Suprapubic skin (tissue), 4 donors: ENCODE measurements around the gene ALX3. TPM values are rescaled to one million over a fixed set of nuclear protein-coding genes. Genes with fewer than 3 reads are reported as not detected.

ENCODE experiments used
- DNase-seq, 2 donors: peaks; one replicate each; pipeline ENCODE4 v3.0.0-alpha.2; 2019; ENCODE audit warnings: low spot score in 2 of 2
- H3K27ac ChIP-seq: fragments of 200-600 bp; sonication (generic); one replicate; pipeline ENCODE4 v1.5.1; 2019
- H3K27me3 ChIP-seq: fragments of 200-600 bp; sonication (generic); one replicate; pipeline ENCODE4 v1.5.1; 2019
- H3K36me3 ChIP-seq: fragments of 200-600 bp; sonication (generic); one replicate; pipeline ENCODE4 v1.5.1; 2019
- H3K4me1 ChIP-seq: fragments of 200-600 bp; sonication (generic); one replicate; pipeline ENCODE4 v1.5.1; 2019
- H3K4me3 ChIP-seq: fragments of 200-600 bp; sonication (generic); one replicate; pipeline ENCODE4 v1.5.1; 2019; ENCODE audit warnings: mild to moderate bottlenecking
- H3K9me3 ChIP-seq: fragments of 200-600 bp; sonication (generic); one replicate; pipeline ENCODE4 v1.5.1; 2019
- CTCF ChIP-seq, 2 donors: fragments of 200-600 bp in 1 of 2; fragments of 450-650 bp in 1 of 2; sonication (generic) in 1 of 2; IDR thresholded peaks; one replicate each; pipeline ENCODE4 v1.5.1; 2016 to 2019; ENCODE audit warnings: antibody characterized with exemption in 2 of 2, mild to moderate bottlenecking in 1 of 2, moderate library complexity in 1 of 2
- EP300 ChIP-seq: sonication (generic); formaldehyde crosslinking; IDR thresholded peaks from one replicate; pipeline ENCODE4 v1.6.1; 2017; ENCODE audit warnings: antibody characterized with exemption
- POLR2A ChIP-seq, 2 donors: fragments of 450-650 bp; IDR thresholded peaks; one replicate each; pipeline ENCODE4 v1.6.1; 2017; ENCODE audit warnings: antibody characterized with exemption in 2 of 2, mild to moderate bottlenecking in 2 of 2, moderate library complexity in 2 of 2
- POLR2AphosphoS5 ChIP-seq, 3 donors: sonication (generic); formaldehyde crosslinking; IDR thresholded peaks; one replicate each; pipeline ENCODE4 v1.6.1; 2017; ENCODE audit warnings: antibody characterized with exemption in 3 of 3
- WGBS: methylation state at CpG from one replicate; pipeline ENCODE4 v1.1.5; 2018; 5-methylcytosine and 5-hydroxymethylcytosine counted together
- total RNA-seq, 4 donors: library from RNA; depleted of rRNA; stranded (reverse); fragments of >200 nt; gene quantifications; one replicate each; pipeline ENCODE4 v1.1.0, GENCODE V29; 2016

Gene ALX3
- total RNA-seq, 4 donors from 2014 or later, result 0.49 to 0.60 TPM; not detected in 2

DNA sequence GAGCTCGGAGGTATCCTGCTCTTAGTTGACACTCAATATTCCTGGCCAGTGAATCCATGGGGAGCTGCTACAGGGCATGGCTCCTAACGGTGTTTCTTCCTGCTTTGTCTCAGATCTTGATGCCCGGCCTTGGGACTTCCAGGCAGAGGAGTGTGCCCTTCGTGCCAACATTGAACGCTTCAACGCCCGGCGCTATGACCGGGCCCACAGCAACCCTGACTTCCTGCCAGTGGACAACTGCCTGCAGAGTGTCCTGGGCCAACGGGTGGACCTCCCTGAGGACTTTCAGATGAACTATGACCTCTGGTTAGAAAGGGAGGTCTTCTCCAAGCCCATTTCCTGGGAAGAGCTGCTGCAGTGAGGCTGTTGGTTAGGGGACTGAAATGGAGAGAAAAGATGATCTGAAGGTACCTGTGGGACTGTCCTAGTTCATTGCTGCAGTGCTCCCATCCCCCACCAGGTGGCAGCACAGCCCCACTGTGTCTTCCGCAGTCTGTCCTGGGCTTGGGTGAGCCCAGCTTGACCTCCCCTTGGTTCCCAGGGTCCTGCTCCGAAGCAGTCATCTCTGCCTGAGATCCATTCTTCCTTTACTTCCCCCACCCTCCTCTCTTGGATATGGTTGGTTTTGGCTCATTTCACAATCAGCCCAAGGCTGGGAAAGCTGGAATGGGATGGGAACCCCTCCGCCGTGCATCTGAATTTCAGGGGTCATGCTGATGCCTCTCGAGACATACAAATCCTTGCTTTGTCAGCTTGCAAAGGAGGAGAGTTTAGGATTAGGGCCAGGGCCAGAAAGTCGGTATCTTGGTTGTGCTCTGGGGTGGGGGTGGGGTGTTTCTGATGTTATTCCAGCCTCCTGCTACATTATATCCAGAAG lies 16.7 kb downstream of the ALX3 start:
- H3K27me3 ChIP-seq, result no peaks in the 10 kb centered on the region
- H3K4me1 ChIP-seq, result peaks cover 40% of the 10 kb centered on the region
- H3K36me3 ChIP-seq, result peaks cover 87% of the 10 kb centered on the region
- H3K4me3 ChIP-seq, result no peak overlapping the region
- no peaks in the 10 kb centered on the region for H3K9me3 ChIP-seq
- WGBS, result 67% methylated on average over 16 of the region's 16 CpGs
- DNase-seq, result peak in 1 of 2 donors; percentile 79
- H3K27ac ChIP-seq, result no peak overlapping the region
- TF ChIP-seq EP300 (no peak), CTCF (IDR thresholded peaks at IDR 0.05) (peak; percentile 68 to 95), POLR2A (IDR thresholded peaks at IDR 0.05) (no peak)

DNA sequence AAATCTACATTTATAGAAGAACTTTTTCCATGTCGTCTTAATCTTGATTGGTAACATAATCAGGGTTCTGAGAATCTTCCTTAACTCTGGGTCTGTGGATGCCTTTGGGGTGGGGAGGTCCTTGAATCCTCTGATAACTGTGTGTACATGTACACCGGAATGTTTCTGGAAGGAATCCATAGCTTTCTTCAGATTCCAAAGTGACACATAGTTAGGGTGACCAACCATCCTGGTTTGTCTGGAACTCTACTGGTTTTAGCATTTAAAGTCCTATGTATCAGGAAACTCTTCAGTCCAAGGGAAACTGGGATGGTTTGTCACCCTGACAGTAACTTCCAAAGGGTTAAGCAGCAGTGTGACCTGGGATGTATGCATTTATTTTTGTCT lies 19.2 kb downstream of the ALX3 start:
- H3K27me3 ChIP-seq, result no peaks in the 10 kb centered on the region
- 60% methylated on average over 2 of the region's 2 CpGs for WGBS

DNA sequence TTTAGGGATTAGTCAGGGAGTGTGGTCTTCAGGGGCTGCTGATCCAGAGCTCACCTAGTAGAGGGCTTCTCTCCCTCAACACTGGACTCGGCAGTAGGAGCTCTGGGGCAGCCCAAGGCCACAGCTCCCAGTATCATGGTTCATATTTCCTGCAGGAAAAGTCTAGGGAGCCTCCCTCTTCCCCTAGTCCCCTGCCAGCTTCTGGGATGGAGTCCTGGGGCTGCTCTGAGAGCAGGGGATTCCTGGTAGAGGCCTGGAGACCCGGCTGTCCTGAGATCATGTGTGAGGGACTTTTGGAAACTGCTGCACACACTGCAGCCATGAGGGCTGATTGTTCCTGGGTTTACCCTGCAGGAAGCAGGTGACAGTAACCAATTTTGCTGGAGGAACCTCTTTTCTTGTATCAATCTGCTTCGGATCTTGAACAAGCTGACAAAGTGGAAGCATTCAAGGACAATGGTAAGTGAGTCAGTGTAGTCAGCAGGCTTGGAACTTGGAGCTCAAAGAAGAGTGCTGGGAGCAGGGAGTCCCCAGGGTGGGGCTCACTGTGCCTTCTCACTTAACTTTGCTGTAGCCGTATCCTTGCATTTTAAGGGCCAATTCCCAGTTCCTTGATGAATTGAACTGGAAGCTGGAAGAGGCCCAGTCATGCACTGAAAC lies 19.7 kb downstream of the ALX3 start:
- no peaks in the 10 kb centered on the region for H3K27me3 ChIP-seq
- no peak overlapping the region for H3K4me3 ChIP-seq
- no peaks in the 10 kb centered on the region for H3K9me3 ChIP-seq
- H3K4me1 ChIP-seq, result peaks cover 15% of the 10 kb centered on the region
- H3K36me3 ChIP-seq, result peaks cover 99% of the 10 kb centered on the region
- DNase-seq, result no peak
- TF ChIP-seq CTCF (IDR thresholded peaks at IDR 0.05) (no peak), POLR2A (IDR thresholded peaks at IDR 0.05) (no peak), EP300 (no peak), POLR2AphosphoS5 (IDR thresholded peaks at IDR 0.05) (no peak)
- H3K27ac ChIP-seq, result no peak overlapping the region
- WGBS, result 52% methylated on average over 4 of the region's 4 CpGs

More for the DNA sequence above, 19.2 kb downstream of the ALX3 start:
- Histone ChIP-seq H3K4me3 (no peak overlapping the region), H3K9me3 (no peaks in the 10 kb centered on the region), H3K4me1 (peaks cover 19% of the 10 kb centered on the region), H3K27ac (no peak overlapping the region), H3K36me3 (peaks cover 99% of the 10 kb centered on the region)
- DNase-seq, result no peak
- TF ChIP-seq POLR2A (IDR thresholded peaks at IDR 0.05), result no peak
- no peak for TF ChIP-seq POLR2AphosphoS5 (IDR thresholded peaks at IDR 0.05)
- no peak for TF ChIP-seq EP300
- TF ChIP-seq CTCF (IDR thresholded peaks at IDR 0.05), result no peak

DNA sequence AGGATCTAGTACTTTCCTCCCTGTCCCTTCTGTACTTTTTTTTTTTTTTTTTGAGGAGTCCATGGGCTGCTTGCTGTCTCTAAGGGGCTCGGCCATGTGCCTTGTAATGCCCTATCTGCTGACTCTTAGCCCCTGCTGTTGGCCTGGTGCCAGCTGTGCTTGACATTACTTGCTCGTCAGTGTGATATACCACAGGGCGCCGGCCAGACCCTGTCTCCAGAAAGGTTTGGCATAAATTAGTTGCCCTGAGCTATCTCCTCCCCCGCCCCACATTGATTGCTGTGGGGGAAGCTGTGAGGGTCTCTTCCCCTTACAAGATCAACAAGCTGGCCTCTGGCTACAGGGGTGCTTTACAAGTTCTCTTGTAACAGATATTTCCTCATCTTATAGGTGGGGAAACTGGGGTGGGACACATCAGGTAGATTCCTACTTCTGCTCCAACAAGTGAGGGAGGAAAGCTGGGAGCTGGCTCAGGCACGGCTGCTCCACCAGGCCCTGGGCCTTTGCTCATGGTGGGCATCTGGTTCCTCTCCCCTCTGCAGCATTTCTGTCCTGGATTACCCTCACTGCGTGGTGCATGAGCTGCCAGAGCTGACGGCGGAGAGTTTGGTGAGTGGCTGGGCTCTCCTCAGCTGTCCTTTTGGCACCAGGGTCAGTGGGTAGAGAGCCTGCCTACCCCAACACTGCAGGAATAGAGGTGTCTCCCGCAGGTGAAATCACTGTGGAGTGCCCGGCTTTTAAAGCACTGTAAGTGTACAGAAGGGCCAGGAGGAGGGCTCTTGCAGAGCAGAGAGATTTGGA lies 20.5 kb downstream of the ALX3 start:
- no peaks in the 10 kb centered on the region for H3K9me3 ChIP-seq
- TF ChIP-seq POLR2AphosphoS5 (IDR thresholded peaks at IDR 0.05), result no peak
- TF ChIP-seq POLR2A (IDR thresholded peaks at IDR 0.05), result no peak
- TF ChIP-seq EP300, result no peak
- TF ChIP-seq CTCF (IDR thresholded peaks at IDR 0.05), result no peak
- H3K36me3 ChIP-seq, result peaks cover 100% of the 10 kb centered on the region
- WGBS, result 73% methylated on average over 11 of the region's 11 CpGs
- no peaks in the 10 kb centered on the region for H3K27me3 ChIP-seq
- peaks cover 15% of the 10 kb centered on the region for H3K4me1 ChIP-seq
- H3K27ac ChIP-seq, result no peak overlapping the region
- DNase-seq, result peak; percentile 50 to 70
- no peak overlapping the region for H3K4me3 ChIP-seq
